T-helper 9 cell (primary cell): ENCODE results near the gene PDE11A.
A peak's percentile ranks its signal among the peaks of the same experiment; 100 is the strongest.
"Not testable (repeated sequence)": the region's sequence is repeated elsewhere in the genome, so short reads cannot be mapped to it uniquely, and the experiment has no call there.

Source experiments
- DNase-seq: peaks from one replicate; pipeline ENCODE4 v3.0.0-alpha.2; 2020
- total RNA-seq, 2 donors: gene quantifications; one replicate each; lab custom pipeline; 2026; lab: John Stamatoyannopoulos, UW

Gene PDE11A
- 0 to 0.21 reads per million in 2 donors for total RNA-seq

DNA sequence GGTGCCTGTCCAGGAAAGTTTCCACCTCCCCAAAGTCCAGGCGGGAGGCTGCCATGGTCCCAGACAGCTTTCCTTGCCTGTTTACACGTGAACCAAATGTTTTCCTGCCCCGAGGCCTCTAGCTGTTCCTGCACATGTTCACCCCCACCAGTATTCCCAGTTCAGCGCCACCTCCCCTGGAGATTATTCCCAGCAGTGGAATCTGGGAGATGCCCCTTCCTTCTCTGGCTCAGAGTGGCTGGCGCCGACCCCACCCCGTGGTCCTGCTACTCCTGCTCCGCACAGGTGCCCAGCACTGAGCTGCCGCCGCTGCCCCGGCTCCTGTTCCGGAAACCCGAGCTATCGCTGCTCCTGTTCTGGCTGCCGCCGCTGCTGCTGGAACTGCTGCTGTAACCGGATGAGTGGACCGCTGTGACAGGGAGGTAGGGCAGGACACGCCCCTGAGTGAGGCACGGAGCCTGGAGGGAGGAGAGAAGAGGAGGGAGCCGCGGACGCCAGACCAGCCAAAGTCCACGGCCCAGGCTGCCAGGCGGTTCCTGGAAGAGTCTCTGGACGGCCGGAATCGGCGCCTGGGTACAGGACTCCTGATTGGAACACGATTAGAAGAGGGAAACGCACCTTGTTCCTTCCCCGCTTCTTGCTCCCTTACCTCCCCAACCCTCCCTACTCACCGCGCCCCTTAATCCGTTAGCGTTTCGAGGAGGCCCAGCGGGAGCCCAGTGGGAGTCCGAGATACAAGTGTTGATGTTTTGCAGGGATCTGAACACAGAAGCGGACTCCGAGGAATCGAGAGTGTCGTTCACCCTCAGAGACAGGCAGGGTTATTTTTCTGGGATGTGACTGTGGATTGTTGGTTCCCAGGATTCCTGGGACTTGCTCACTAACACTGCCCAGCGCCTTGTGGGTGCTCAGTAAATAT is at the start of gene PDE11A:
TSS of gene PDE11A (minus strand) at position 395 of the 919 bp plus-strand sequence. CDS start at position 55, 340 bp downstream.
- no peak for DNase-seq

DNA sequence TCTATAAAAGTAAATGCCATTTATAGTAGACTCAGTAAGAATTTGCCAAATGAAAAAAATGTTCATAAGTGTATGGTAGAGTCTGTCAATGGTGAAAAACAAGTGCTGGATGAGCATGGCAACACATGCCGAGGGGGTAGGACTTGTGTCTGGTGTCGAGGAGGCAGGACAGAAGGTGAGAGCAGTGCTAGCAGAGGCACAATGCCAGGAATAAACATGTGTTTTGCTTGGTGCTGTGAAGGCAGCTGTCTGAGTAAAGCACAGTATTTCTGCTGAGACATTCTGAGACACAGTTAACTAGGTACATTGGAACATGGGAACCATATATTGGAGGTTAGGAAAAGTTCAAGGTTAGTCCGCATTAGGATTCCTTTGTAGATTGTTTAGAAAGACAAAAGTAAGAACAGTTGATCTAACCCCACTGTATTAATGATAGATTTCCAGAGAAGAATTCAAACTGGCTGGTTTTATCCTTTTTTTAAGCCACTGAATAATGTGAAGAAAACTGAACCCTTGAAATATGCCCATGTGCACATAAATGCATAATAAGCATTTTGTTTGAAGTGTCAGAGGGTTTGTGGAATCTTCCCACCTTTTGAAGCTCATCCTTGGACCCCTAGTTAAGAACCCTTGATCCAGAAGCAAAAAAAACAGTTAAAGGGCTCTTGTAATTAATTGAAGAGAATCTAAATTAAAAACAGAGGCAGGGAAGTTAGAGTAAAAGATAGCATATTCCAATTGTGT is 46.8 kb upstream of the PDE11A start:
- no peak for DNase-seq

DNA sequence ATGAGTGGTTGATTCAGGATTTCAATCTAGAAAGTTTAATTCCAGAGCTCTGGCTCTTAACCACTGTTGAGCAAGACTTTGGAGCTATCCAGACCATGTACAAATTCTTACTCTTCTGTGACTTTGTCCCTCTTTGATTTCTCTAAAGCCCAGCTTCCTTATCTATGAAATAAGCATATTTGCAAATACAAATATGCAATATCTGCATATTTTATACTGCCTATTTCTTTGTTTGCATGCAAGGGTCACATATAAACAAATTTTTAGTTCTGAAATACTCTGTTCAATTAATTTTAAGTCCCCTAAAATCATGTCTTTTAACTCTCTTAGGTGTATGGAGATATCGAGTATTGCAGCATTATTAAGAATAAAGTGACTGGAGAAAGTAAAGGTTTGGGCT is 45.1 kb upstream of the PDE11A start:
- no peak for DNase-seq

DNA sequence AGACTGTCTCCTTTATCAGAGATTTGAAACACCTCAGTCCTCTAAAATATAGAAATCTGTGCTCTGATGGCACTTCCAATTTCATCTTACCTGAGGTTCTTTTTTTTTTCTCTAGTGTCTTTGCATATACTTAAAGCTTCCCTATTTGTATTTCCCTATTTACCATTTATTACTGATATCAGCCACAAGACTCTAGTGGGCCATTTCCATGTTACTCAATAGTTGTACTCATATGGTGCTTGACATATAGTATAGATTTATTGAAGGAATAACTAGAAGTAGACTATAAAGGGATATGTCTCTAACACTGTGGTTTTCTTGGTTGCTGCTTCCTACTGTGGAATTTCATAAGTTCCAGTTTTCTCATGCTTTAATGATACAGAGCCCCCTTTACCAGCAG is 42.7 kb upstream of the PDE11A start:
- DNase-seq: no peak

DNA sequence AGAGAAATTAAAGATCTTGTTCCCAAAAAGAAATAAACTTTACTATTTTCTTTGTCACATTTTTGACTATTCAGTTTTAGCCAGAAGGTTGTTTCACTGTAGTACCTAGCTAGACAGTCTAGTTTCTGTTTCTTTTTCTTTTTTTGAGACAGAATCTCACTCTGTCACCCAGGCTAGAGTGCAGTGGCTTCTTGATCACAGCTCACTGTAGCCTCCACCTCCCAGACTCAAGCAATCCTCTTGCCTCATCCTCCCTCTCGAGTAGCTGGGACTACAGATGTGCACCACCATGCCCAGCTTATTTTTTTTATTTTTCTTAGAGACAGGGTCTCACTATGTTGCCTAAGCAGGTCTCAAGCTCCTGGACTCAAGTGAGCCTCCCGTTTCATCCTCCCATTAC is 41.9 kb upstream of the PDE11A start:
- DNase-seq: no peak

DNA sequence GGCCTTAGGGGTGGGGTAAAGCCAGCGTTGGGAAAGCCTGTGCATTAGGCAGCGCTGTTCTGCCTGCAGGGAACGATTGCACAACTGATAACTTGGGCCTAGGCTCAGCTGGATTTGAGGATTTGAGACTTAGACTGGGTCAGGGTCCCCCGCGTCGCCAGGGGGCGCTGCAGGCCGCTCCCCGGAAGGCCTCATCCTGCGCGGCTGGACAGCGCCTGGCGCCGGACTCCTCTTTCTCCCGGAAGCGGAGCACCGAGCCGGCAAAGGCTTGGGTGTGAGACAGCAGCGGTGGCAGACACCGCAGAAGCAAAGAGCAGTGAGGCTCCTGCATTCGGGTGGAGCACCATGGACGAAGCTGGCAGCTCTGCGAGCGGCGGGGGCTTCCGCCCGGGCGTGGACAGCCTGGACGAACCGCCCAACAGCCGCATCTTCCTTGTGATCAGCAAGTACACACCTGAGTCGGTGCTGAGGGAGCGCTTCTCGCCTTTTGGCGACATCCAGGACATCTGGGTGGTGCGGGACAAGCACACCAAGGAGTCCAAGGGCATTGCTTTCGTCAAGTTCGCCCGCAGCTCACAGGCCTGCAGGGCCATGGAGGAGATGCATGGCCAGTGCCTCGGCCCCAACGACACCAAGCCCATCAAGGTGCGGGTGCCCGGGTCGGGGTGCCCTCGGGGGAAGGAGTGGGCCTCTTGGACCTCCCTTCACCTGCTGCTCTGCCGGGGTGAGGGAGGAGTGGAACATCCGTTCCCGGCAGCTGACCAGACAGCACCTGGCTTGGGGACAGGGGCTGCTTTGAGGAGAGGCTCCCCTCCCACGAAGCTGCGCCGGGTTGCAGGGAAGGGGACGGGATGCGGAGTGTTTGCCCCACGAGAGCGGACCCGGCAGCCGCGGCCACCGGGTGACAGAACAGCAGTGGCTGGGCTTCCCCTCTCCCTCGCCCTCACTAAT is 39.9 kb upstream of the PDE11A start, which contains the start of gene RBM45:
TSS of gene RBM45 (plus strand) at position 236 of the 951 bp plus-strand sequence. CDS start at position 346, 110 bp downstream.
- peak; percentile 76 for DNase-seq

DNA sequence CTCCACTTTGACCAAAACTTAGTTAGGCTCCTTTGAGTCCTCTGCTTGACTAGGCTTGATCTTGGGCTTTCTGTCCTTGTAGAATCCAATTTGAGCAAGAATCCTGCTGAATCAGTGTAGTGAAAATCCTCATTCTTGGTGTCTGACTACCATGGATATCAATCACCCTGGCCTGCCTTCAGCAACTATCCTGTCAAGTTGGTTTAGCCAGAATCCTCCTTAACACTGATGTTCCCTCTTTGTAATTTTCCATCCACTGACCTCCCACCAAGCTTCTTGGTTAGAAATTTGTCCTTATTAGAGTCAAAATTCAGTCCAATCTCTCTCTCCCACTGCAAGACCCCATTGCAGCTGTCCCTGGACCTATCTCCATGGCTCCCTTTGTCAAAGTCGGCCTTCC is 39.2 kb upstream of the PDE11A start:
- no peak for DNase-seq

DNA sequence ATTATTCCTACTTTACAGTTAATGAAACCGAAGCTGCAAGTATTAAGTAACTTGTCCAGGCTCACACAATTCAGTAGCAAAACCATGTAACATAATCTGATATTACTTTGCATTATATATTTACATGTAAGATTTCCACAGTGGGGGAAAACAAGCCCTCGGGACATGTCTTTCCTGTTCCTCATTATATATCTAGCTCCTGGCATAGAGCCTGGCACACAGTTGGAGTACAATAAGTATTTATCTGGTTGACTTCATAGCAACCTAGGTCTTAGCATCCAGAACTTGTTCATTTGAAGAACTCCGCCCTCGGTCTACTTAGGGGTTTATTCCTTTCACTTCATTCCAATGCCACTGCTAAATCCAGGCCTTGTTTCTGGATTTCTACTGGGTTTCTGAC is 38.1 kb upstream of the PDE11A start:
- no peak for DNase-seq

DNA sequence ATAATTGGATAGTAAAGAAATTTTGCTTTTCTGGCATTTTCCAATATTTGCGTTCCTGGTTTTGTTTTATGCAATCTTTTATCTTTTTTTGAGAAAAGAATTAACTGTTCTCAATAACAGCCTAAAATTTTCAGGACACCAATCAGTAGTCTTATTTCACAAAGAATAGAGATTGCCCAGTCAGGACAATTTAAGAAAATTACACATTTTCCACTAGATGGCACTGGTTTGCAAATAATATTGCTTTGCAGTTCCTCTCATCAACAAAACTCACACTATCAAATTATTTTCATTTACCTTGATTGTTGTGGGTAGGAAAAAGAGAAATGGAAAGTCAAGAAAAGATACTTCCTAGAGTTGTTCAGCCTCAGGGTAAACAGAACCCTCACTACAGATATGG is 37.2 kb upstream of the PDE11A start:
- DNase-seq: no peak

DNA sequence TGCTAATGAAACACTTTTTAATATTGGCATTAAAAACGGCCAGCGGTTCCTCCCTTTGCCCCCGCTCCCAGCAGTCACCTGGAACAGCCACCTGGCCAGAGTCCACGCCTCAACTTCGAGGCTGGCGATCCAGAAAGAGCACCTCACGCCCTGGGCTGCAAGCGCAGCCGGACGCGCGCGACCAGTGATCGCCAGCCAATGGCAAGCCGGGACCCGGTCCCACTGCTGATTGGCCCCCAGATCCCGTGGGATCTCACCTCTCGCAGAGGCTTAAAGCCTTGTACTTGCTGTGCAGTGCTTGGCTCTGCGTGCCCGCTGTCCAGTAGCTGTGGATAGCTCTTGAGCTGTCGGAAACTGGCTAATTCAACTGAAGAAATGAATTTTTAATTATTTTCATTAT is 35.6 kb upstream of the PDE11A start:
- DNase-seq: no peak

DNA sequence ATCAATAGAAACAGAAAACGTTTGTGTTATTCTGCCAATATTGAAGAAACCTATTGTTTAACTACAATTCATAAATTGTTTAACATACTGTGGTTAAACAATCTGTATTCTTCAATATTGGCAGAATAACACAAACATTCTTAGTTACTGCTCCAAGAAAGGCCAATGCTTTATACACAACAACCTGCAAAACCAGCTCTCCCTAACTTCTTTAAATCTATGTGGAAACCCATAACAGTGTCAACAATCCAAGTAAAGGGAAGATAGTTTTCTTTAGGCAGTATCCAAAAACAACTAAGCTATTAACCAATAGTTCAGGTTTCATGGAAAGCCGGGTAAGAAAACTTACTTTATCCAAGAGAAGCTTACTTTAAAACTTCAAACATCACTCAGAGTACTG is 33.5 kb upstream of the PDE11A start:
- no peak for DNase-seq

DNA sequence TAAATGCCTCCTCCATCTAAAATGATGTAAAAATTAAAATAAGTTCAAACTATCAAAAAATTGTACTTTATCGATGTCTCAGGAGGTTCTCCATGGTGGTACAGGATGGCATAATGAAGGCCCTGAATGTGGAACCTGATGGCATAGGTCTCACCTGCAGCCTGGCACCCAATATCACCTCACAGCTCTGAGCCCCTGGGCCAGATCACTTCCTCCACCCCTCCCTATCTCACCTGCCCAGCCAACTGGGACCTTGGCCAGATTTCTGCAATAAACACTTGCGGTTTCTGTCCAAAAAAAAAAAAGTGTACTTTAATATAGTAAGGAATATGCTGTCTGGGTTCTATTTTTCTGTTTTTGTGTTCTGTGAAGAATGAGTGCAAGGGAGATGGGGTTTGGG is 33.0 kb upstream of the PDE11A start:
- no peak for DNase-seq

DNA sequence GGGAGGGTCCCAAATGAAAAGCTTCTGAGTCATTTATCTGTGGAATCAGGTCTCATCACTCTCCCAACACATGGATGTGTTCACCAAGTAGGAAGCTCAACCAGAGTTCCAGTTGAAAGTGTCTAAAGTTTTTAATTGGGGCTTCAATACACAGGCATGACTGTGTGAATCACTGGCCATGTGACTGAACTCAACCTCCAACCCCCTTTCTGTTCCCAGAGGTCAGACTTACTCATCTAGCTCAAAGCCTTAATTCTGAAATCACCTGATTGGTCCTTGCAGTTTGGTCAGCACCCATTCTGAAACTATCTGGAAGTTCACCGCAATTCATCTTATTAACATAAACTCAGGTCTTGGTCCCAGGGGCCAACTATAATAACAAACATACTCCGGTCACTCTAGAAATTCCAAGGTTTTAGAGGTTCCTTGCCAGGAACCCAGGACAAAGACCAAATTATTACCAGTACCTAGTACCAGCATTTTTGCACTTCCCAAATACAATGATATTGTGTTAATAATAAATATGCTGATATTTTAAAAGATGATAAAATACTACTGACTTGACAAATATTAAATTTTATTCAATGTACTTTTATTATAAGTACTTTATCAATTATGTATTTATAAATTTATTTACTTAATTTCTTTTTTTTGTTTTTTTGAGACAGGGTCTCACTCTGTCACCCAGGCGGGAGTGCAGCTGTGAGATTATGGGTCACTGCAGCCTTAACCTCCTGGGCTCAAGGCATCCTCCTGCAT is 28.9 kb upstream of the PDE11A start:
- DNase-seq: no peak

DNA sequence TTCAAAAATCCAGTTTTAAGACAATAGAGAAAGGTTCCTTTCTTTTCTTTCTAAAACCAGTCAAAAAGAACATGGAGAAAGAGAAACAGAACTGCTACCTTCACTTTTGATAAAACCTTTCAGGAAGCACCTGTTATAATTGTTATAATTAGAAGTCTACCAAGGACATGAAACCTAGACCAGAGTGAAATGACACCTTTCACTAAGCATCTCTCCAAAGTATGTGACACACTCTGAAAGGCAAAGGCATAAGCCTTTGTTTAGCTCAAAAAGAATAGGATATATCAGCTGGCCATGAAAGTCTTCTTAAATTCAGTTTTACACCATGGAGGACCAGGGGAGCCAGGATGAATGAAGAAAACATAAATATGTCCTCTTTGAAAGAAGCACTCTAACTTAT is 20.9 kb upstream of the PDE11A start:
- DNase-seq: no peak

DNA sequence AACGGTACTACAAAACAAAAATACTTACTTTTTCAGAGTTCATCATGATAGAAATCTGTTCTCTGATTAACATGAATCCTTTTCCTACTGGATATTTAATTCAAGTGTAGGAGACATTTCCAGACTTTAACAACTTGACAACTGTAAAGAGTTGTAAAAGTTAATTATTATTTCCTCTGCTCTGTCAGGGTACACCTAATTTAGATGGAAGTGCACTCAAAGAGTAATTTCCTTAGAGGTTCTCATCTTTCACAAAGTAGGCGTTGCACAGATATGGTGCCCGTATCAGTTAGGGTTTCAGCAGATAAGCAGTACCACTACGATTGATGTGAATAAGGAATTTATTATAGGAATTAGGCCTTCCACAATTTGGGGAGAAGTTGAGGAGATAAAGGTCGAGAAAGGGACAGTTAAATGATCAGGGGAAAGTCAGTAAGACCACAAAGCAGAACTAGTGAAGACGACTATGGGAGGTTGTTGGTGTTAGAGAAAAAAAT is 16.2 kb upstream of the PDE11A start:
- DNase-seq: no peak

DNA sequence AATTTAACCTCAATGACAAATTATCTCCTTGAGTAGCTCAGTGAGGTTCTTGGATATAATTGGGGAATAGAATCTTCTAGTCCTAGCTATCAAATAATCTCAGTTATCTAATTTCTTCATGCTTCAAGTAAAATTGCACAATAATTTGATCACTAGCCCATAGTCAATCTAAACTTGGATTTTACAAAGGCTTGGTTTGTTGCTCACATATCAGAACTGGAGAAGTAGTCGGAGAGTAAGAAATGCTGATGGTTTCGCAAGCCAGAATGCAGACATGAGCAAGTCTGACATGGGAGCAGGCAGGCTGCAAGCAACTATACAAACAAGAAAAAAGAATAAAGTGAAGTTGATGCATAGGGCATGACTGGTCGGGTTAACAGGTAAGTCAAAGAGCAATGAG is 11.7 kb upstream of the PDE11A start:
- no peak for DNase-seq

DNA sequence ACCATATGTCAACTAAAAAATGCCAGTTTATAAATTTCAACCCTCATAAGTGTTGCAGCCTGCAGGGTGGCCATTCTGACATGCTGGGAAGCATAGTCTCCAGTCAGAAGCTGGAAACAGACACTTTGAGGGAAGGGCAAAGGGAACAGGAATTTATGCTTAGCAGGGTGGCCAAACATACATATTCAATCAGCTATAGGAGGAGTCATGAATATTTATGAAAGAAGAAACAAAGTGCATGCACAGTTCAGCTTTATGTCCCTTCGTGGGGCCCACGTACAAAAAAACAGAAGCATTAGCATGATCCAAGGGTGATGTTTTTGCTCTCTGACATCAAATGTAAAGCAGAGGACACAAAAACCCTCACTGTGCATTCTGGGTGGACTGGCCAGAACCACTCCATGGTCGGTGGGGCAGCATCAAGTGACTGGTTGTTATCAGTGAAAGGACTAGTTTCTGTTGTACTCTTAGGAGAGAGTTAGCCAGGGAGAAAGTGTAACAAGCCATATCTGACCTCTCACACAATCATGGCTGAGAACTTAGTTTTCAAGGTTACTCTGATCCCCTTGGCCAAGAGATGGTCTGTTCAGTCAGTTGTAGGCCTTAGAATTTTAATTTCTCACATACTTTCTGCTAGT is 9.9 kb upstream of the PDE11A start:
- DNase-seq: no peak

DNA sequence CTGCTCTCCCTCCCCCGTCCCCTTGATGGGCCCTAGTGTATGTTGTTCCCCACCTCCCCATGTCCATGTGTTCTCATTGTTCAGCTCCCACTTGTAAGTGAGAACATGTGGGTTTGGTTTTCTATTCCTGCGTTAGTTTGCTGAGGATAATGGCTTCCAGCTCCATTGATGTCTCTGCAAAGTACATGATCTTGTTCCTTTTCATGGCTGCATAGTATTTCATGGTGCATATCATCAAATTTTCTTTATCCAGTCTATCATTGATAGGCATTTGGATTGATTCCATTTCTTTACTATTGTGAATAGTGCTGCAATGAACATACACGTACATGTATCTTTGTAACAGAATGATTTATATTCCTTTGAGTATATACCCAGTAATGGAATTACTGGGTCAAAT is 6.7 kb upstream of the PDE11A start:
- DNase-seq: not testable (repeated sequence)

DNA sequence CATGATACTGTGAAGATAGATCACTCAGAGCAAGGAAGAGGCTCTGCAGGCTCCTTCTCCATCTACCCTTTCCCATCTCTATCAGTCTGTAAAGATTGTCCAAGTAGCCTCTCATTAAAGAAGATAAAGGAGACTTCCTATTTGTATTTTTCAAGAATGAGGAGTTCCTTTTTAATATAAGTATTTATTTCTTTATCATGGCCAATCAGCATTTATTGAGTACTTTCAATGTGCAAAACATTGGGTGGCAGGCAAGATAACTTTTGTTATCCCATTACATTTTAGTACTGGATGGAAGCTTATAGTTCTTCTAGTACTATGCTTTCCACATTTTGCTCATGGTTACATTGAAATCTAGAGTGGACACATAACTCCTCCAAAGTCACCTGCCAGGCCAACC is 3.6 kb upstream of the PDE11A start:
- DNase-seq: no peak

DNA sequence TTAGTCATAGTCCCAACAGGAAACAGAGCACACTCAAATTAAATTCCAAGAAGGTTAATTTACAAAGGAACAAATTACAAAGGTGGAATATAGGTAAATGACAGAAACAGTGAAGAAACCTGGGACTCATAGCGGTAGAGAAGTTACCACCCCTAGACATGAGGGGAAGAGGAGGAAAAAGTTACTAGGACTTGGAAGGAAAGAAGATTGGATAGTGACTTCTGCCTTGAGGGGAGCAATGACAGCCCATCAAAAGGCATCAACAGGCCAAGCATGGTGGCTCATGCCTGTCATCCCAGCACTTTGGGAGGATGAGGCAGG is 2.4 kb upstream of the PDE11A start:
- DNase-seq: no peak
